CD4-positive, alpha-beta T cell treated with Interleukin-6 at 100 ng/mL for 8 hours (primary cell): ENCODE measurements around the gene ADGRG7.

ENCODE experiments used
- DNase-seq: peaks from one replicate; pipeline ENCODE4 v3.0.0-alpha.2; 2020; ENCODE audit warnings: mixed read lengths, low spot score

ADGRG7 gene

GRCh38 chr3:100600181-100601042 lies 9.0 kb upstream of the ADGRG7 start:
- DNase-seq: no peak

- DNase-seq: no peak
These were observed 6.6 kb upstream of the ADGRG7 start for GRCh38 chr3:100602506-100603444.

DNA sequence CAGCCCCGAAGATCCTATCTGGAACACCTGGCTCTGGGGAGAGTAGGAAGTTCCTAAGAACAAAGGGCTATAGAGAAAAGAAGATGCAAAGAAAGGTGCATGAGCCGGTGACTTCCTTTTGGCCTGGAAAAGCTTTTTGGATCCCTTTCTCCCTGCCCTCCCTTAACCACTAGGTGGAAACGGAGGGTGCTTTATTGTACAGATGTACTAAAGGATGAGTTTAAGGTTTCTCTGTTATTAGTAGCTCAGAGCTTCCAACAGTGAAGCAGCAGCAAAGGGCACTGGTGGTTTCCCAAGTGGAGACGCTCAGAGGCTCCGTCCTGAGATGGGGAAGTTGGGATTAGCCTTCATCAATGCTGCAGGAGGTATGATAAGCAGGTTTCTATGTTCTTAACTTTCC lies 5.9 kb upstream of the ADGRG7 start:
- no peak for DNase-seq

- DNase-seq: no peak
These were observed 4.0 kb upstream of the ADGRG7 start for GRCh38 chr3:100605358-100605757.

GRCh38 chr3:100606894-100607512 lies 2.4 kb upstream of the ADGRG7 start:
- DNase-seq: no peak

GRCh38 chr3:100609963-100610362 lies 562 bp downstream of the ADGRG7 start:
- no peak for DNase-seq

GRCh38 chr3:100611221-100611620 lies 1.8 kb downstream of the ADGRG7 start:
- DNase-seq: no peak

- DNase-seq: no peak
These were observed 4.5 kb downstream of the ADGRG7 start for GRCh38 chr3:100613721-100614390.

- no peak for DNase-seq
These were observed 5.5 kb downstream of the ADGRG7 start for GRCh38 chr3:100614941-100615340.

- DNase-seq: no peak
These were observed 6.3 kb downstream of the ADGRG7 start for GRCh38 chr3:100615684-100616083.

DNA sequence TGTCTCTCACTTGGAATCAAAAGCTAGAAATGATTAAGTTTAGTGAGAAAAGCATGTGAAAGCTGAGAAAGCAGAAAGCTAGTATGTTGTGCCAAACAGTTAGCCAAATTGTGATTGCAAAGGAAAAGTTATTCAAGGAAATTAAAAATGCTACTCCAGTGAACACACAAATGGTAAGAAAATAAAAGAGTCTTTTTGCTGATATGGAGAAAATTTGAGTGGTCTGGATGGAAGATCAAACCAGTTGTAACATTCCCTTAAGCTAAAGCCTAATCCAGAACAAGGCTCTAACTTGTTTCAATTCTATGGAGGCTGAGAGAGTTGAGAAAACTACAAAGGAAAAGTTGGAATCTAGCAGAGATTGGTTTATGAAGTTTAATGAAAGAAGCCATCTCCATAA lies 11.8 kb downstream of the ADGRG7 start:
- DNase-seq: no peak

DNA sequence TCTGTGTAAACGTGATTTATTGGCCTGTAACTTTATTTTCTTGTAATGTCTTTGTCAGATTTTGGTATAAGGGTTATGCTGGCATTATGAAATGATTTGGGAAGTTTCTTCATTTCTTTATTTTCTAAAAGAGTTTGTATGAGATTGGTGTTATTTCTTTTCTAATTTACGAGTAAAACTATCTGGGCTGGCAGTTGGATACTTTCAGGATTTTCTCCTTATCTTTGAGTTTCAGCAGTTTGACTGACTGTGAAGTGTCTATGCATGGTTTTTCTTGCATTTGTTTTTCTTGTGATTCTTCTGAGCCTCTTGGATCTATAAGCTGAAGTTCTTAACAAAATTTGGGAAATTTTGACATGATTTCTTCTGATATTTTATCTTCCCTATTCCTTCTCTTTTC lies 18.1 kb downstream of the ADGRG7 start:
- no peak for DNase-seq

DNA sequence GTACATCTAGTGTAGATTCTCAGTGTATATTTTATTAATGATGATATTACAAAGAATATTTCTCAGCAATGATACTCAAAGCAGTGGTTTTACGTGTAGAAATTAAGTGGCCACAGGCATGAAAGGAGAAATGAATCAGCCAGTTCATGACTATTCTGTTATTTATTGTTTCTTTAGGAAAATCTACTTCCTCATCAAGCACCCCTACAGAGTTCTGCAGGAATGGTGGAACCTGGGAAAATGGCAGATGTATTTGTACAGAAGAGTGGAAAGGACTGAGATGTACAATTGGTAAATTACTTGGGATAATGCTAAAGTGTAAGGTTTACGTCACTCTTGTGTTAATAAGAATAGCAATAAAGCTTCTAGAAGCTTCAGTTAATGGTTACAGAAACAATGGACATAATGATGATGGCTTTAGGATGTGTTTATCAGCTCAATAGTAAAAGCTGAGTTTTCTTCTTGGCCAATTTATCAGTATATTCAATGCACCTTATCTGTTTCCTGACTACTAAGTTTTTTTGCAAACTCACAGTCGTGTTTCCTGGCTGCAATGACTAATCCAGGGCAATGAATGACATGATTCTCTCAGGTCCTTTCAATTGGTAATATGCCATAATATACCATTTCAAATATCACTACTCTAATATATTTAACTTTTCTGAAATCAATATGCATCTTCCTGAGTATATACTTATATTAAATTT lies 20.2 kb downstream of the ADGRG7 start:
- DNase-seq: no peak

GRCh38 chr3:100630664-100631063 lies 21.3 kb downstream of the ADGRG7 start:
- no peak for DNase-seq

DNA sequence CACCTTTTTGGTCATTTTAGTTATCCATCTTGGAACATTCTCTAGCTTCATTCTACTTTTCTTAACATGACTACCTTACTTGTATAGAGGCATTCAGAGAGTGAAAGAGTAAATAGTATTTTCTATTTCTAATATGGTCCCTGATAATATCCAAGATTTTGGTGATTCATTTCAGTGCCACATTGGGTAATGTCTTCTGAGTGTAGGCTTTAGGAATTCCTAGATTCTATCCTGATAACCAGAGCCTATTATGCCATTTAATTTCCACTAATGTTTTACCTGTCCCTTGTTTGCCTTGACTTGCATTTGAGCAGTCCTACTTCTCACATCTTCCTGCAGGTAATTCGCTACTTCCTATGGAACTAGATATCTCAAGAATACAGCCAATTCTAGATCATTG lies 21.8 kb downstream of the ADGRG7 start:
- no peak for DNase-seq

DNA sequence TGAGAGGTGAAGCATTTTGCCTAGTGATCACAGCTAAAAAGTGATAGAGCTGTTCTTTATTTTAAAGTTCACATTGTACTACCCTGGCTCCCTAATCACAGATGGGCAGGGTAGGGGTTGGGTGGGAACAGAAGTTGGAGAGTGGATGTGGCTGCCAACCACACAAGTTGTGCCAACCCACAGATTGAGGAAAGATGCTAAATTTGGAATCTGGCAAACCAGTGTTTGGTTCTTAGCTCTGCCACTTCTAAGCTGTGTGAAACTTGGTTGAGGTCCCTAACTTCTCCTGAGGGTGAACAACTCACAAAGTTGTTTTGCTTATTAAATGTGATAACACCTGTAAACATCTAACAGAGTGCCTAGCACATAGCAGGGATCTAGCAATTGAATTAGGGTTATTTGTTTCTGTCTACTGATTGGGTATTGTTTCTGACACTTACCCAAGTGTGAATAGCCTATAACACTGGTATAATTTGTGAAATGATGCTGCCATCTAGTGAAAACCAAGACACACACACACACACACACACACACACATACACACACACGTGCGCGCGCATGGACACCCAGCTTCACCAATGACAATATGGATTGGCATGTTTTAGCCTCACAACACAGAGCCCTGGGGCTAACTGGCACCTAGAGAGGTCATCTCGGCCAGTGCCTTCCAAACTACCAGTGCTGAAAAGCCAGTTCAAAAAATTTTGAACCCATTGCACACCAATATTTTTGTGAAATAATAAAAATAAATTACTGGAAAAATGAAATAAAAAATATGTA lies 25.3 kb downstream of the ADGRG7 start:
- DNase-seq: no peak

- DNase-seq: no peak
These were observed 25.9 kb downstream of the ADGRG7 start for GRCh38 chr3:100635273-100635701.

DNA sequence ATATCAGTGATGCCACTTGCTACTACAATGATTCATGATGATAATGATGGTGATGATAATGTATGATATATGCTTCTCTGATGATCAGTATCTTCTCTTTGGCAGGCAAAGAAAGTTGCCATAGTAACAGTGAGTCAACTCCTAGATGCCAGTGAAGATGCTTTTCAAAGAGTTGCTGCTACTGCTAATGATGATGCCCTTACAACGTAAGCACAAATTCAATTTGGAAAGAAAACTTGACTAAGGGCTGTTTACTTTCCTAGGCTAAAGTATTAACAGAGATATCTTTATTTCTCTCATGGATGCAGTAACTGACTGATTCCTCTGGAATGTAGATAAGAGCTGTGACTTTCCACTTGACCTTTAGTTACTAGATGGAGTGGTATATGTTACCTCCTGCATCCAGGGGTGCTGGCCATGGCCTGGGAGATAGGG lies 27.8 kb downstream of the ADGRG7 start:
- DNase-seq: no peak

DNA sequence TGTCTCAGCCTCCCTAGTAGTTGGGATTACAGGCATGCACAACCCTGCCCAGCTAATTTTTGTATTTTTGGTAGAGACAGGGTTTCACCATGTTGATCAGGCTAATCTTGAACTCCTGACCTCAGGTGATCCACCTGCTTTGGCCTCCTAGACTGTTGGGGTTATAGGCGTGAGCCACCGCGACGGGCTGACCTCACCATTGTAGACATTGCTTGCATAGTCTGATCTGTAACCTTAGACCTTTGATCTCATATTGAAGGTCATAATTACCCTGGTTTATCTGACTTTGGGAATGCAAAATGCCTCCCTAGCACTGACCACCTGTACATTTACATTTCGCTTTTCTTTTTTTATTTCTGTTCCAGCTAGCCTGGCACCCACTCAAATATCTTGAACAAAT lies 31.2 kb downstream of the ADGRG7 start:
- DNase-seq: no peak

DNA sequence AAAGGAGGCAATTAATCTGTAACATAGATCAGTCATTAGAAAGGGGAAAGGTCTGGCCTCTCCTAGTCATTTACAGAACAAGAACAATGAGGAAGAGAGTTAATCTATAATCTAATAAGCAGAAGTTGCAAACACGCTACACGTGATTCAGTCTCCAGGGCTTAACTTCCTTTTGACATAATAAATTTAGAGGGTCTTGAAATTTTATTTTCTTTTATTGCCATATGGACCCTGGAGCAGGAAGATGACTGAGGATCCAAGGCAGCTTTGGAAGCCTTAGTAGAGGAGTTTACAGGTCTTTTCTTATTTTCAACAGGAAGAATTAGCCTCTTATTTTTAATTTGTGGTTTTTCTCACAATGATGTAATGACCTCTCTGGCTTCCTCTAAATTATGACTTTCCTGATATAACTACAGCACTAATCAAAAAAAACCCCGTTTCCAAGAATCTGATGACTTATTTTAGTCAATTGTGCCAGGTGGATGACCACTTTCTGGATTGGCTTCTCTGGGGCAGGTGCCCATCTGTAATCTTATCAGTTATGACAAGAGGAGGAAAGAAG lies 32.2 kb downstream of the ADGRG7 start:
- no peak for DNase-seq
